Measurements from ENCODE around the gene TTLL1. TPM values are rescaled to one million over a fixed set of nuclear protein-coding genes. Genes with fewer than 3 reads are reported as not detected.

The TTLL1 gene
- total RNA-seq, 1 experiment from 2014 or later, result 4.6 TPM

- no peaks in the 10 kb centered on the region for H3K4me1 ChIP-seq (ENCODE audit: control insufficient read depth, insufficient read depth, low read length)
- no peak for TF ChIP-seq CTCF (IDR thresholded peaks at IDR 0.05)
- no peak for TF ChIP-seq POLR2AphosphoS5 (IDR thresholded peaks at IDR 0.05; ENCODE audit: low read depth, low read length)
- no peak for TF ChIP-seq SIN3A (IDR thresholded peaks at IDR 0.05; ENCODE audit: borderline replicate concordance, insufficient read depth, low read depth, low read length)
- no peak for TF ChIP-seq TCF7L2 (IDR thresholded peaks at IDR 0.05; ENCODE audit: low read depth, low read length)
- no peak for TF ChIP-seq REST (IDR thresholded peaks at IDR 0.05; ENCODE audit: insufficient read depth in 1 of 2, low read depth in 2 of 2, low read length in 1 of 2)
- CTCF ChIA-PET, result interaction anchor here (0.6 kb wide), 1 partner anchor 51 kb away, joined by 7 read pairs; no protein-coding TSS in a partner anchor
- no TSS peak for BruUV-seq (replicated peaks)
- no peaks in the 10 kb centered on the region for H3K36me3 ChIP-seq (ENCODE audit: control insufficient read depth, insufficient read depth, low read length)
- H3K4me3 ChIP-seq (ENCODE audit: low read depth in 2 of 2, low read length in 2 of 2), result no peak overlapping the region
- intact Hi-C loops (cut with micrococcal nuclease; ENCODE audit: unreplicated experiment), result no loop called here
- DNase-seq (ENCODE audit: low read depth, low spot score), result no peak
- POLR2A ChIA-PET, result interaction anchor here (0.7 kb wide), 1 partner anchor 315 kb away, joined by 13 read pairs; no protein-coding TSS in a partner anchor
- in situ Hi-C loops (cut with HindIII; ENCODE audit: low pct_unique_long_range_greater_than_20kb, low sequenced_read_pairs), result no loop called here
- H3K27me3 ChIP-seq (ENCODE audit: control insufficient read depth, insufficient read depth, low read length), result no peaks in the 10 kb centered on the region
- H3K27ac ChIP-seq (ENCODE audit: low read length), result no peak overlapping the region
- no peak for ATAC-seq
- H3K9me3 ChIP-seq (ENCODE audit: control insufficient read depth, insufficient read depth, low read depth, low read length), result no peaks in the 10 kb centered on the region
Observed at GRCh38 chr22:43042101-43042780, 47.0 kb downstream of the TTLL1 start.

- in situ Hi-C loops (cut with HindIII; ENCODE audit: low pct_unique_long_range_greater_than_20kb, low sequenced_read_pairs), result no loop called here
- Histone ChIP-seq H3K27me3 (ENCODE audit: control insufficient read depth, insufficient read depth, low read length) (no peaks in the 10 kb centered on the region), H3K36me3 (ENCODE audit: control insufficient read depth, insufficient read depth, low read length) (no peaks in the 10 kb centered on the region), H3K27ac (ENCODE audit: low read length) (no peak overlapping the region), H3K4me3 (ENCODE audit: low read depth in 2 of 2, low read length in 2 of 2) (no peak overlapping the region), H3K4me1 (ENCODE audit: control insufficient read depth, insufficient read depth, low read length) (no peaks in the 10 kb centered on the region), H3K9me3 (ENCODE audit: control insufficient read depth, insufficient read depth, low read depth, low read length) (no peaks in the 10 kb centered on the region)
- ChIA-PET POLR2A (no interaction called here), CTCF (no interaction called here)
- TF ChIP-seq CTCF (IDR thresholded peaks at IDR 0.05), result no peak
- no peak for TF ChIP-seq REST (IDR thresholded peaks at IDR 0.05; ENCODE audit: insufficient read depth in 1 of 2, low read depth in 2 of 2, low read length in 1 of 2)
- no peak for TF ChIP-seq TCF7L2 (IDR thresholded peaks at IDR 0.05; ENCODE audit: low read depth, low read length)
- TF ChIP-seq POLR2AphosphoS5 (IDR thresholded peaks at IDR 0.05; ENCODE audit: low read depth, low read length), result no peak
- TF ChIP-seq SIN3A (IDR thresholded peaks at IDR 0.05; ENCODE audit: borderline replicate concordance, insufficient read depth, low read depth, low read length), result no peak
- DNase-seq (ENCODE audit: low read depth, low spot score), result no peak
- no peak for ATAC-seq
- no TSS peak for BruUV-seq (replicated peaks)
- intact Hi-C loops (cut with micrococcal nuclease; ENCODE audit: unreplicated experiment), result no loop called here
Observed at GRCh38 chr22:43039800-43040199, 49.4 kb downstream of the TTLL1 start.

Data from Panc1 (cell line).